AML-193 (cell line): ENCODE measurements around the gene BMPR1A.
"Not testable (repeated sequence)": the region's sequence is repeated elsewhere in the genome, so short reads cannot be mapped to it uniquely, and the experiment has no call there.

ENCODE experiments used
- DNase-seq, 2 experiments: peaks; one replicate each; lab custom pipeline; 2025; lab: John Stamatoyannopoulos, UW

BMPR1A gene

GRCh38 chr10:86730227-86730626, 26.2 kb upstream of the BMPR1A start:
- DNase-seq = no peak

DNA sequence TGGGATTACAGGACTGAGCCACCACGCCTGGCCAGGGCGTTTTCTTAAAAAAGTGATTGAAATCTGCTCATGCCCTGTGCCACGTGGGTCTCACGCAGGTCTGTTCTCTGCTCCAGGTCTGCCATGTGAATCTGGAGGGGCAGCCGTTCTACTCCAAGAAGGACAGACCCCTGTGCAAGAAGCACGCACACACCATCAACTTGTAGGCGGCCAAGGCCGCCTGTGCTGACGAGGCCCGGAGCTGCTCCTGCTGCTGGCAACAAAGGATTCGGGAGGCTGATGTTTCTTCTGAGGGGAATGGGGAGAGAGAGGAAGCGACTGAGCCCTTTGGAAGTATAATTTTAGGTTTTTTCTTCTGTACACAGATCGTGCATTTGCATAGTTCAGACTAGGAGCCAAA, 23.6 kb upstream of the BMPR1A start:
- no peak for DNase-seq

DNA sequence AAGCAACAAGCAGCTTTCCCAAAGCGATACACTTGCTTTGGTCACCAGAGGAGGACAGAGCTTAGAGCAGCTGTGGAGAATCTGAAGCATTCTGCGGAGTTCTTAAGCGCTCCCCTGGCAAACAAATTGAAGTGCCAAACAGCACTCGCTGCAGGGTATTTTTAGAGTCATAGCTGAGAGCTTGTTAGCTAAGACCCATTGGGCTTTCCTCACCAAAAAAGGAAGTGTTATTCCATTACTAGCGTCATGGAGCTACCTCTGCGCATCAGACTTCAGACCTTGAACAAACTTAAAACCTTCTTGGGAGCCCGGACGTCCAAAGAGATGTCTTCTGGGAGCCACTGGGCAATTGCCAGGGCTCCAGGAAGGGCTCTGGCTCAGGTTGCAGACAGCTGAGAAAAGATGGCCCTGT, 23.2 kb upstream of the BMPR1A start:
- no peak for DNase-seq

- DNase-seq = no peak
Measured at GRCh38 chr10:86734207-86734988, 22.0 kb upstream of the BMPR1A start.

GRCh38 chr10:86735278-86735677, 21.1 kb upstream of the BMPR1A start:
- DNase-seq = not testable (repeated sequence)

DNA sequence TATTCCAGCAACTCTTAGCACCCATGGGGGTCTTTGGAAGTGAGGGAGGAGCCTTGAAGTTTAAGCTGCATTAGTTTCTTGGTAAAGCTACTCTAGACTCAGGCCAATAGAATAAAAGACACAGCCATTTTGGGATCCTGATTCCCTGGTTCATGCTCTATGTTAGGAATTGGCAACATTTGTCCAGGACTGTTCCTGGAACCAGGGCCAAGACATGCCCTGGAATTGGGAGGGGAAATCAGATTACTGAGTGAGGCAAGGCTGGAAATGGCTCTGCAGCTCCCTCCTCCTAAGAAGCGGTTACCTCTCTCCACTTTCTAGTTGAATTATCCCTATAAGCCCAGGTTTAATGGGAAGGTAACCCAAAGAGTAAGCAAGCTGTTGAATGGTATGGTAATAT, 14.2 kb upstream of the BMPR1A start:
- no peak for DNase-seq

GRCh38 chr10:86744067-86744725, 12.2 kb upstream of the BMPR1A start:
- no peak for DNase-seq

DNA sequence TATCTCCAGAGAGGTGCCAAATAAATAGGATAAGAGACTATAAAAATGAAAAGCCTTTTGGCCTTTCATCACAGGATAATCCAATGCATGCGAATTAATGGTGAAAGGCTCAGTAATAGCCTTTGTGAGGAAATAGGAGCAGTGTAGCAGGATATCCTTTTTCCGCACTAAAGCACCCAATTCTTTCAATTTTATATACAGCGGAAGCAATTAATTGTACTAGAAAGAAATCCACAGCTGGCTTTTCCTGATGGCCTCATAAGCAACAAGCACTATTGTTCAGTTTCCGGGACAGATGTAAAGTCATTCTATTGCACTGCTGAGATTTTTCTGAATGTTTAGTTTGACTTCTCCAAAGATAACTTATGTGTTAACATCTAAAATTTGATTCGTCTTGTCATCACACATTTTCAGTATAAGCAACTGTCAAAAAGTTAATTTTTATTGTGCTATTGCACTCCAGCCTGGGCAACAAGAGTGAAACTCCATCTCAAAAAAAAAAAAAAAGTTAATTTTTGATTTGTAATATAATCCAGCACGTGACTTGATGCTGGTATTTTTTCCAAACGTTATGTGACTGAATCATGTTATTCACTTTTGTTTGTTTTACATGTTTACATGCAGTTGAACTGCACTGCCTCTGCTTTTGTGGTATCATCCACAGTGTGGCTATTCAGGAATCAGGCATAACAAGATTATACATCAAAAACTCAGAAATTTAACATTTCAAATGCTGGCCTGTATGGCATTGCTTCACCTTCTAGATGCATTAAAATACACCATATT, 8.4 kb upstream of the BMPR1A start:
- no peak for DNase-seq

GRCh38 chr10:86749854-86750253, 6.6 kb upstream of the BMPR1A start:
- no peak for DNase-seq

DNA sequence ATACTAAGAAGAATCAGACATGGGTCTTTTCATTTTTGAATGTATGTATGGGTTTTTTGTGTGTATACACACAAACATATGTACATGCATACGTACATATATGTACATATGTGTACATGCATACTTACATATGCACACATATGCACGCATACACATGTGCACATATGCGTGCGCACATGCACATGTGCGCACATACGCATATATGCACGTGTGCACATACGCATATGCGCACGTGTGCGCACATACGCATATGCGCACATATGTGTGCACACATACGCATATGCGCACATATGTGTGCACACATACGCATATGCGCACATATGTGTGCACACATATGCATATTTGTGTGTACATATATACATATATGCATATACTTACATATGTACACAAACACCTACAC, 4.9 kb upstream of the BMPR1A start:
- no peak for DNase-seq

DNA sequence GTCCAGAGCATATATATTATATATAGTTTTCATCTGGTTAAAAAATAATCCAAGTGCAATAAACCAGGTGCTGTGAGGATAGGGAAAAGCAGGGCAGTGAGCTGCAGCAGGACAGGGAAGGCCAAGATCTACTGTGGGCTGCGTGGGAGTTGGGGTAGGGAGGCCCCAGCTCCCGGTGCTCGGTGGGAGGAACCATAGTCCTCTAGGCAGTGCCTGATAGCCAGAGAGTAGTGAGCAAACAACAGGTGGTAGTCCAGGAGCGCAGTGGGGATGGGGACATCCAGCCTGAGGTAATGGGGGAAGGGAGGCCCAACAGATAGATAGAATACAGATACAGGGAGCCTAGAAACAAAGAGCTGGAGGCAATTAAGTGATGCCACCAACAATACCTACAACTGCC, 4.1 kb upstream of the BMPR1A start:
- DNase-seq = no peak

DNA sequence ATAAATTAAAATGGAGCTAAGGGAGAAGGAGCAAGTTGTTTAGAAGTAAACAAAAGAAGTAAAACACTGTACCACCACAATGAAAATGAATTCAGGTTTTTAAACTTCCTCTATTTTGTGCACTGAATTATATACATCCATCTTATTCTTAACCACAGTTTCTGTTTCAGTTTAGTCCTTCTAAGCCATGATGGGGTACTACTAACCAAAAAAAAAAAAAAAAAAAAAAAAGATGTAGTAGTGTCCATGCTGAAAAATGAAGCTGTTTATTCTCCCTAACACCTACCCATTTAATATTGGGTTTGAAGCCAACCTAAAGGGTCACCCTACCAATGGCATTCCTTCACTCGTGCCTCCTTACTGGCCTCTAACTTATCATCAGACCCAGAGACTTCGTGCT, 3.4 kb upstream of the BMPR1A start:
- no peak for DNase-seq

GRCh38 chr10:86753638-86754434, 2.6 kb upstream of the BMPR1A start:
- no peak for DNase-seq

GRCh38 chr10:86755454-86755739, 1.0 kb upstream of the BMPR1A start:
- DNase-seq = no peak

GRCh38 chr10:86755740-86756510, 494 bp upstream of the BMPR1A start:
- peak; percentile 53 to 57 for DNase-seq

GRCh38 chr10:86757113-86757972, 924 bp downstream of the BMPR1A start:
- DNase-seq = no peak

GRCh38 chr10:86758189-86759072, 2.0 kb downstream of the BMPR1A start:
- DNase-seq = no peak

DNA sequence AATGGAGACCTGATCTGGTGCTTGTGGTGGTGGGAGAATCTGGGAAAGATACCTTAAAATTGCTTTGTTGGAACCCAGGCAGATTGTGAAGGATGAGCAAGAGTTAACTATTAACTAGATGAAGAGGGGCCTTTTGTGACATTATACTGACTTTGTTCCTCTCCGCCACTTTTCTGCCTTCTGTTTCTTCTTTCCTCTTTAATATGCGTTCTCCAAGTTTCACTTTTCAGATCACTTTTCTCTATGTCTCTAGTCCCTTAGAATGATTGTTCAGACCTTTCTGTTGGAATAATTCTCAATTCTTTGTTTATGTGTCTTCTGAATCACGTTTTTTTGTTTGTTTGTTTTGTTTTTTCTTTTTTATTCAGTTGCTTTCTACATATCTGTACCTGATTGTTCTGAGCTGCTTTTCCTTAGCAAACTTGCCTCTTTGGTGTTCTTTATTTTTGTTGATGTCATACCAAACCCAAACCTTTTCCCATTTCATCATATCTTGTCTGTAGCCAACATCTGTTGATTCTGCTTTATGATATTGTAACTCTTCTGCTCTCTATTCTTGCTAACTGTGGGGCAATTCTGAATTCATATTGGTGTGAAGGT, 2.8 kb downstream of the BMPR1A start:
- peak; percentile 42 to 43 for DNase-seq

- no peak for DNase-seq
Measured at GRCh38 chr10:86763404-86763803, 7.0 kb downstream of the BMPR1A start.
